WTC11 (cell line): Measurements from ENCODE around the gene SURF2. TPM values are rescaled to one million over a fixed set of nuclear protein-coding genes. Genes with fewer than 3 reads are reported as not detected.

Source experiments
- ATAC-seq: fragments of 200-7000 bp; cut with Tn5 transposase; 2 replicates; pipeline ENCODE4 v1.10.0; 2021; ENCODE audit warnings: mild to moderate bottlenecking, moderate library complexity
- CTCF ChIA-PET: fragments of 300-600 bp; sonication (Branson Sonifier 250); formaldehyde crosslinking; loops from one replicate; lab custom pipeline; 2021; ENCODE audit warnings: antibody characterized with exemption; lab: Charles Lee
- POLR2A ChIA-PET: fragments of 350-600 bp; sonication (Branson Sonifier 250); formaldehyde crosslinking; loops from one replicate; lab custom pipeline; 2021; ENCODE audit warnings: antibody characterized with exemption; lab: Charles Lee
- DNase-seq: peaks from one replicate; pipeline ENCODE4 v3.0.0; 2021; ENCODE audit warnings: low spot score
- H3K27ac Mint-ChIP-seq: 2 replicates; pipeline ENCODE4 v1.8.0; 2021; ENCODE audit warnings: mixed read lengths
- H3K27me3 Mint-ChIP-seq: 2 replicates; pipeline ENCODE4 v1.8.0; 2021; ENCODE audit warnings: low read depth, mild to moderate bottlenecking, moderate library complexity, mixed read lengths
- H3K36me3 Mint-ChIP-seq: 2 replicates; pipeline ENCODE4 v1.8.0; 2021; ENCODE audit warnings: mixed read lengths
- H3K4me1 Mint-ChIP-seq: 2 replicates; pipeline ENCODE4 v1.8.0; 2022; ENCODE audit warnings: mixed read lengths
- H3K4me3 Mint-ChIP-seq: 2 replicates; pipeline ENCODE4 v1.8.0; 2021; ENCODE audit warnings: mild to moderate bottlenecking, moderate library complexity, mixed read lengths
- H3K9me3 Mint-ChIP-seq: 2 replicates; pipeline ENCODE4 v1.8.0; 2021; ENCODE audit warnings: mixed read lengths
- ETV6 ChIP-seq: sonication (generic); formaldehyde crosslinking; IDR thresholded peaks from 2 replicates; pipeline ENCODE4 v1.8.1; 2022; ENCODE audit warnings: mild to moderate bottlenecking, missing genetic modification reagents
- FOXJ3 ChIP-seq: sonication (generic); formaldehyde crosslinking; IDR thresholded peaks from 2 replicates; pipeline ENCODE4 v1.9.0; 2021; ENCODE audit warnings: missing genetic modification reagents, mild to moderate bottlenecking, borderline replicate concordance
- GRHL2 ChIP-seq: fragments of 250-450 bp; sonication (Bioruptor Pico); IDR thresholded peaks from 2 replicates; pipeline ENCODE4 v1.8.0; 2022; ENCODE audit warnings: mild to moderate bottlenecking, moderate library complexity; ENCODE audit not compliant: insufficient replicate concordance, severe bottlenecking
- JAZF1 ChIP-seq: fragments of 250-450 bp; sonication (Bioruptor Pico); IDR thresholded peaks from 2 replicates; pipeline ENCODE4 v1.9.0; 2021; ENCODE audit warnings: moderate library complexity, mild to moderate bottlenecking, inconsistent platforms
- KAT7 ChIP-seq: sonication (generic); formaldehyde crosslinking; IDR thresholded peaks from 2 replicates; pipeline ENCODE4 v1.8.1; 2023; ENCODE audit warnings: missing genetic modification reagents, mild to moderate bottlenecking, borderline replicate concordance
- NFYB ChIP-seq: sonication (generic); formaldehyde crosslinking; conservative IDR thresholded peaks from 2 replicates; pipeline ENCODE4 v1.8.0; 2022; ENCODE audit warnings: low read depth, missing genetic modification reagents
- TEAD1 ChIP-seq: sonication (generic); formaldehyde crosslinking; IDR thresholded peaks from 2 replicates; pipeline ENCODE4 v1.8.0; 2022; ENCODE audit warnings: mild to moderate bottlenecking, missing genetic modification reagents
- TEAD4 ChIP-seq: sonication (generic); formaldehyde crosslinking; IDR thresholded peaks from 2 replicates; pipeline ENCODE4 v1.8.0; 2022; ENCODE audit warnings: mild to moderate bottlenecking, missing genetic modification reagents
- ZNF121 ChIP-seq: sonication (generic); formaldehyde crosslinking; IDR thresholded peaks from 2 replicates; pipeline ENCODE4 v1.8.0; 2023; ENCODE audit warnings: missing genetic modification reagents
- ZNF263 ChIP-seq: sonication (generic); formaldehyde crosslinking; IDR thresholded peaks from 2 replicates; pipeline ENCODE4 v1.8.1; 2022; ENCODE audit warnings: low read depth, mild to moderate bottlenecking, moderate library complexity, missing genetic modification reagents
- ZNF396 ChIP-seq: fragments of 250-450 bp; sonication (Bioruptor Pico); IDR thresholded peaks from 2 replicates; pipeline ENCODE4 v1.8.0; 2021; ENCODE audit warnings: mild to moderate bottlenecking, moderate library complexity, borderline replicate concordance
- total RNA-seq: library from RNA; stranded (reverse); gene quantifications from 3 replicates; pipeline ENCODE4 v1.2.3, GENCODE V29; 2021
- TF ChIP-seq, protein P1 (sequence below): sonication (generic); formaldehyde crosslinking; IDR thresholded peaks from 2 replicates; pipeline ENCODE4 v1.8.0; 2023; ENCODE audit warnings: mild to moderate bottlenecking, missing genetic modification reagents
- TF ChIP-seq, protein P2 (sequence below): sonication (generic); formaldehyde crosslinking; IDR thresholded peaks from 2 replicates; pipeline ENCODE4 v1.8.1; 2022; ENCODE audit warnings: low read depth, mild to moderate bottlenecking, moderate library complexity, missing genetic modification reagents, borderline replicate concordance
- TF ChIP-seq, protein P3 (sequence below): fragments of 250-450 bp; sonication (Bioruptor Pico); conservative IDR thresholded peaks from 2 replicates; pipeline ENCODE4 v1.9.0; 2021; ENCODE audit warnings: mild to moderate bottlenecking
- TF ChIP-seq, protein P4 (sequence below): sonication (generic); formaldehyde crosslinking; conservative IDR thresholded peaks from 2 replicates; pipeline ENCODE4 v1.8.1; 2023; ENCODE audit warnings: mild to moderate bottlenecking, low read depth, missing genetic modification reagents, moderate library complexity
- TF ChIP-seq, protein P5 (sequence below): sonication (generic); formaldehyde crosslinking; IDR thresholded peaks from 2 replicates; pipeline ENCODE4 v1.8.0; 2022; ENCODE audit warnings: mild to moderate bottlenecking, missing genetic modification reagents

The SURF2 gene
- total RNA-seq, 1 experiment from 2014 or later, result 33.3 TPM

DNA sequence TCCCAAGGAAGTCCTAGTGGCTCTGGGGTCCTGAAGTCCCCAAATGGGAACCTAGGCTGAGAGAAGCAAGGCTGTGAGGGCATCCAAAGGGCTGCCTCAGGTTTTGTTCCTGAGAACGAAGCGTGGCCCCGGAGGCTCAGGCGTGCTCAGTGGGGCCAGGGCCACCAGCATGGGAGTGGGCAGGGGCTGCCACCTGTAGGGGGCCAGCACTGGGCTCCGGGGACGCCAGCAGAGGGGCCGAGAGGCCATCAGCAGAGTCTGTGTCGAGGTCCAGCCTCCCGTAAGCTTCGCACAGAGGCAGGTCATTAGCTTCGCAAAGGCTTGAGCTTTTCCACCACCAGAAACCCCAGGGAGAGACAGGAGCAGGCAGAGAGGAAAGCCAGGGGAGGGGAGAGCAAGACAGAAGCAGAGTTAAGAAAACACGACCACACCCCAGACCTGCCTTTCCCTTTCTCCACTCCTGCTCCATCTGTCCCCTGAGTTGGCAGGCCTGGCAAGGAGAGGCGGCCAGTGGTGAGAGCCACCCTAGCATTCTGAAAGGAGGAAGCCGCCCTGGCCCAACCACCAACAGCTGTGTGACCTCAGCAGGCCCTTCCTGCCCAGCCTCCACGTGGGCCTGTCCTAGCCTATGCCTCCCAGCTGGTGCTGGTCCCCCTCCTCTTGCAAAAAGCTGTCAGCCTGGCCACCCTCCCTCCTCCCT is 14.8 kb upstream of the SURF2 start:
- ATAC-seq, result no peak
- Mint-ChIP-seq H3K4me1 (peaks cover 12% of the 10 kb centered on the region), H3K36me3 (peaks cover 63% of the 10 kb centered on the region), H3K27me3 (no peaks in the 10 kb centered on the region), H3K9me3 (no peaks in the 10 kb centered on the region), H3K4me3 (no peak overlapping the region), H3K27ac (no peak overlapping the region)
- TF ChIP-seq ZNF263 (CRISPR knock-in tag), result no peak
- no peak for TF ChIP-seq ZNF121 (CRISPR knock-in tag)
- TF ChIP-seq TEAD1, result no peak
- no peak for TF ChIP-seq GRHL2 (CRISPR knock-in tag)
- no peak for TF ChIP-seq ETV6
- TF ChIP-seq, protein P1, sequence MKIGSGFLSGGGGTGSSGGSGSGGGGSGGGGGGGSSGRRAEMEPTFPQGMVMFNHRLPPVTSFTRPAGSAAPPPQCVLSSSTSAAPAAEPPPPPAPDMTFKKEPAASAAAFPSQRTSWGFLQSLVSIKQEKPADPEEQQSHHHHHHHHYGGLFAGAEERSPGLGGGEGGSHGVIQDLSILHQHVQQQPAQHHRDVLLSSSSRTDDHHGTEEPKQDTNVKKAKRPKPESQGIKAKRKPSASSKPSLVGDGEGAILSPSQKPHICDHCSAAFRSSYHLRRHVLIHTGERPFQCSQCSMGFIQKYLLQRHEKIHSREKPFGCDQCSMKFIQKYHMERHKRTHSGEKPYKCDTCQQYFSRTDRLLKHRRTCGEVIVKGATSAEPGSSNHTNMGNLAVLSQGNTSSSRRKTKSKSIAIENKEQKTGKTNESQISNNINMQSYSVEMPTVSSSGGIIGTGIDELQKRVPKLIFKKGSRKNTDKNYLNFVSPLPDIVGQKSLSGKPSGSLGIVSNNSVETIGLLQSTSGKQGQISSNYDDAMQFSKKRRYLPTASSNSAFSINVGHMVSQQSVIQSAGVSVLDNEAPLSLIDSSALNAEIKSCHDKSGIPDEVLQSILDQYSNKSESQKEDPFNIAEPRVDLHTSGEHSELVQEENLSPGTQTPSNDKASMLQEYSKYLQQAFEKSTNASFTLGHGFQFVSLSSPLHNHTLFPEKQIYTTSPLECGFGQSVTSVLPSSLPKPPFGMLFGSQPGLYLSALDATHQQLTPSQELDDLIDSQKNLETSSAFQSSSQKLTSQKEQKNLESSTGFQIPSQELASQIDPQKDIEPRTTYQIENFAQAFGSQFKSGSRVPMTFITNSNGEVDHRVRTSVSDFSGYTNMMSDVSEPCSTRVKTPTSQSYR (CRISPR knock-in tag), result no peak
- TF ChIP-seq TEAD4 (CRISPR knock-in tag), result no peak
- ChIA-PET POLR2A (interaction anchor here (0.6 to 1.7 kb wide), 3 partner anchors 12 to 145 kb away, joined by 3 to 7 read pairs (median 6); no protein-coding TSS in a partner anchor), CTCF (interaction anchor here (0.6 to 3.5 kb wide), 43 partner anchors 8 to 227 kb away, joined by 3 to 74 read pairs (median 5); partner anchors contain the start of genes ABO, CACFD1, SLC2A6 and STKLD1)
- DNase-seq, result no peak

DNA sequence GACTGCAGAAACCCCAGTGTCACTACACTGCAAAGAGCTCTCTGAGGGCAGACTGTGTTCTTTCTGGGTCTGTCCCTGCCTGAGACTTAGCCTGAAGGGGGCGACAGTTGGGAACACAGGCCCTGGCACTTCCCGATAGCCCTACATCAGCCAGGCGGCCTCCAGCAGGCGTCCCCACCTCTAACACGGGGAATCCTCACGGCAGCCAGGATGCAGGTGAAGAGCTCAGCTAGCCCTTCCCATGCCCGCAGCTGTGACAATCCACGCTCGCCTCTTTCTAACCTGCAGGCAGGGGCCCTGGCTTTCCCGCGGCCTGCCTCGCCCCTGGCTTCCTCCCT is 14.3 kb upstream of the SURF2 start:
- Mint-ChIP-seq H3K36me3 (peaks cover 63% of the 10 kb centered on the region), H3K4me1 (peaks cover 13% of the 10 kb centered on the region), H3K9me3 (no peaks in the 10 kb centered on the region), H3K27me3 (no peaks in the 10 kb centered on the region), H3K27ac (peak overlapping the region; percentile 58), H3K4me3 (no peak overlapping the region)
- ChIA-PET CTCF (interaction anchor here (0.6 to 3.5 kb wide), 51 partner anchors 8 to 493 kb away, joined by 3 to 74 read pairs (median 4); partner anchors contain the start of genes ABO, CACFD1, SLC2A6 and STKLD1), POLR2A (interaction anchor here (0.6 to 1.7 kb wide), 3 partner anchors 11 to 145 kb away, joined by 3 to 7 read pairs (median 6); no protein-coding TSS in a partner anchor)
- DNase-seq, result peak; percentile 75
- ATAC-seq, result peak; percentile 84
- TF ChIP-seq FOXJ3 (CRISPR knock-in tag) (no peak), KAT7 (CRISPR knock-in tag) (no peak), GRHL2 (CRISPR knock-in tag) (no peak), JAZF1 (CRISPR knock-in tag) (no peak), NFYB (CRISPR knock-in tag) (no peak), ZNF263 (CRISPR knock-in tag) (no peak), ZNF396 (no peak)
- TF ChIP-seq, protein P2, sequence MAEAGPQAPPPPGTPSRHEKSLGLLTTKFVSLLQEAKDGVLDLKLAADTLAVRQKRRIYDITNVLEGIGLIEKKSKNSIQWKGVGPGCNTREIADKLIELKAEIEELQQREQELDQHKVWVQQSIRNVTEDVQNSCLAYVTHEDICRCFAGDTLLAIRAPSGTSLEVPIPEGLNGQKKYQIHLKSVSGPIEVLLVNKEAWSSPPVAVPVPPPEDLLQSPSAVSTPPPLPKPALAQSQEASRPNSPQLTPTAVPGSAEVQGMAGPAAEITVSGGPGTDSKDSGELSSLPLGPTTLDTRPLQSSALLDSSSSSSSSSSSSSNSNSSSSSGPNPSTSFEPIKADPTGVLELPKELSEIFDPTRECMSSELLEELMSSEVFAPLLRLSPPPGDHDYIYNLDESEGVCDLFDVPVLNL (CRISPR knock-in tag), result no peak
- TF ChIP-seq, protein P3, sequence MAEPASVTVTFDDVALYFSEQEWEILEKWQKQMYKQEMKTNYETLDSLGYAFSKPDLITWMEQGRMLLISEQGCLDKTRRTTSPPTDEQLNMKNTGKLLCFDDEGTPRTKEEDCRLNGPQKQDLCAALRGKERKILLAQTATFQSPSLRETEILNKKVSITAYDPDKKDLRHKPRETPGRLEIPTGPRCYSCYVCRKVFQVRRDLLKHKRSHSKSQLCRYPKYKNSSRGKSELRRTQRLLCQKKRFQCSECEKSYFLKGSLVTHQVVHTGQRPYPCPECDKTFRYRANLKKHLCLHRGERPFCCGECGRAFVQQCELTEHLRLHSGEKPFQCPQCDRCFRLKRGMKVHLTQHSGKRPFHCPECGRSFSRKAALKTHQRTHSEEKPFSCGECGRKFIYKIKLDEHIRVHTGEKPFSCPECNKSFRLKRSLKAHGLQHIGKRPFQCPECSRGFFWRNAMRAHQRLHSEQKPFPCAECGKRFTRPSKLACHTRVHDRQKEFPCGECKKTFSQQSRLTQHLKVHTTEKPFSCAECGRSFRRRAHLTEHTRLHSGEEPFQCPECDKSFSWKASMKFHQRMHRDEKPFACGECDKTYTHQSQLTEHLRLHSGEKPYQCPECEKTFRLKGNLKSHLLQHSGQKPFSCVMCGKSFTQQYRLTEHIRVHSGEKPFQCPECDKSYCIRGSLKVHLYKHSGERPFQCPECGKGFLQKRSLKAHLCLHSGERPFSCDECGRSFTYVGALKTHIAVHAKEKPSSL, result no peak
- TF ChIP-seq, protein P4, sequence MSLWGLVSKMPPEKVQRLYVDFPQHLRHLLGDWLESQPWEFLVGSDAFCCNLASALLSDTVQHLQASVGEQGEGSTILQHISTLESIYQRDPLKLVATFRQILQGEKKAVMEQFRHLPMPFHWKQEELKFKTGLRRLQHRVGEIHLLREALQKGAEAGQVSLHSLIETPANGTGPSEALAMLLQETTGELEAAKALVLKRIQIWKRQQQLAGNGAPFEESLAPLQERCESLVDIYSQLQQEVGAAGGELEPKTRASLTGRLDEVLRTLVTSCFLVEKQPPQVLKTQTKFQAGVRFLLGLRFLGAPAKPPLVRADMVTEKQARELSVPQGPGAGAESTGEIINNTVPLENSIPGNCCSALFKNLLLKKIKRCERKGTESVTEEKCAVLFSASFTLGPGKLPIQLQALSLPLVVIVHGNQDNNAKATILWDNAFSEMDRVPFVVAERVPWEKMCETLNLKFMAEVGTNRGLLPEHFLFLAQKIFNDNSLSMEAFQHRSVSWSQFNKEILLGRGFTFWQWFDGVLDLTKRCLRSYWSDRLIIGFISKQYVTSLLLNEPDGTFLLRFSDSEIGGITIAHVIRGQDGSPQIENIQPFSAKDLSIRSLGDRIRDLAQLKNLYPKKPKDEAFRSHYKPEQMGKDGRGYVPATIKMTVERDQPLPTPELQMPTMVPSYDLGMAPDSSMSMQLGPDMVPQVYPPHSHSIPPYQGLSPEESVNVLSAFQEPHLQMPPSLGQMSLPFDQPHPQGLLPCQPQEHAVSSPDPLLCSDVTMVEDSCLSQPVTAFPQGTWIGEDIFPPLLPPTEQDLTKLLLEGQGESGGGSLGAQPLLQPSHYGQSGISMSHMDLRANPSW (CRISPR knock-in tag), result no peak
- TF ChIP-seq, protein P5, sequence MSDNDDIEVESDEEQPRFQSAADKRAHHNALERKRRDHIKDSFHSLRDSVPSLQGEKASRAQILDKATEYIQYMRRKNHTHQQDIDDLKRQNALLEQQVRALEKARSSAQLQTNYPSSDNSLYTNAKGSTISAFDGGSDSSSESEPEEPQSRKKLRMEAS (CRISPR knock-in tag), result no peak
